Measurements from ENCODE around the gene C2orf81.

GRCh38 chr2:74406035-74406434, 15.4 kb downstream of the C2orf81 start:
- no peak for TF ChIP-seq CTCF (IDR thresholded peaks at IDR 0.05 in 2 of 3, conservative IDR thresholded peaks at IDR 0.05 in 1 of 3; ENCODE audit: control insufficient read depth in 2 of 3, extremely low read depth in 1 of 3, insufficient read depth in 1 of 3, low read depth in 3 of 3, low read length in 3 of 3)
- TF ChIP-seq SREBF1 (IDR thresholded peaks at IDR 0.05; ENCODE audit: low read length), result no peak
- no peak for TF ChIP-seq USF1 (IDR thresholded peaks at IDR 0.05; ENCODE audit: borderline replicate concordance, extremely low read length, insufficient read depth, low read depth, low read length)
- no peak for TF ChIP-seq STAT1 (conservative IDR thresholded peaks at IDR 0.05)
- no peak for TF ChIP-seq PRDM15 (CRISPR knock-in tag; IDR thresholded peaks at IDR 0.05)
- TF ChIP-seq POLR2A (IDR thresholded peaks at IDR 0.05; ENCODE audit: low read depth, low read length), result no peak
- no peak for TF ChIP-seq SKIL (IDR thresholded peaks at IDR 0.05; ENCODE audit: low read depth, poor library complexity, severe bottlenecking)
- no peak for TF ChIP-seq YY1 (IDR thresholded peaks at IDR 0.05; ENCODE audit: low read depth, low read length)
- TF ChIP-seq ZBTB33 (IDR thresholded peaks at IDR 0.05), result no peak
